GM12878 (cell line): ENCODE measurements around the gene PPARA. TPM values are rescaled to one million over a fixed set of nuclear protein-coding genes. Genes with fewer than 3 reads are reported as not detected.

Experiments
- BCLAF1 ChIP-seq: fragments of 450-650 bp; IDR thresholded peaks from 2 replicates; pipeline ENCODE4 v1.6.1; 2017; ENCODE audit warnings: antibody characterized with exemption, mild to moderate bottlenecking, moderate library complexity
- E4F1 ChIP-seq: fragments of 450-650 bp; IDR thresholded peaks from 2 replicates; pipeline ENCODE4 v1.6.1; 2018; ENCODE audit warnings: borderline replicate concordance, mild to moderate bottlenecking; ENCODE audit not compliant: partially characterized antibody
- ESRRA ChIP-seq: IDR thresholded peaks from 2 replicates; pipeline ENCODE4 v1.6.1; 2012; ENCODE audit warnings: mild to moderate bottlenecking, low read length, improper control_type of control experiment
- EZH2 ChIP-seq: IDR thresholded peaks from 2 replicates; pipeline ENCODE4 v1.6.1; 2012; ENCODE audit warnings: low read depth, mild to moderate bottlenecking, control low read depth, inconsistent platforms, low read length, borderline replicate concordance; ENCODE audit not compliant: control insufficient read depth
- HDGF ChIP-seq: fragments of 450-650 bp; IDR thresholded peaks from 2 replicates; pipeline ENCODE4 v1.6.1; 2016; ENCODE audit warnings: antibody characterized with exemption
- IKZF2 ChIP-seq, 2 experiments: fragments of 450-650 bp; IDR thresholded peaks; 2 replicates each; pipeline ENCODE4 v1.6.1; 2017; ENCODE audit warnings: mild to moderate bottlenecking in 2 of 2, moderate library complexity in 2 of 2
- KDM1A ChIP-seq: fragments of 200-600 bp; sonication (generic); IDR thresholded peaks from 2 replicates; pipeline ENCODE4 v1.6.1; 2016; ENCODE audit warnings: borderline replicate concordance
- MYC ChIP-seq: IDR thresholded peaks from 2 replicates; pipeline ENCODE4 v1.6.1; 2011; ENCODE audit warnings: mild to moderate bottlenecking, low read length, moderate library complexity, inconsistent platforms; ENCODE audit not compliant: insufficient read depth, insufficient replicate concordance, insufficient read length, severe bottlenecking
- PAX8 ChIP-seq: fragments of 450-650 bp; IDR thresholded peaks from 2 replicates; pipeline ENCODE4 v1.6.1; 2017; ENCODE audit warnings: mild to moderate bottlenecking, moderate library complexity
- PKNOX1 ChIP-seq: fragments of 450-650 bp; IDR thresholded peaks from 2 replicates; pipeline ENCODE4 v1.6.1; 2016; ENCODE audit warnings: mild to moderate bottlenecking
- POLR2AphosphoS5 ChIP-seq: IDR thresholded peaks from 2 replicates; pipeline ENCODE4 v1.6.1; 2011; ENCODE audit warnings: mild to moderate bottlenecking, low read length, inconsistent platforms
- RB1 ChIP-seq: fragments of 450-650 bp; formaldehyde crosslinking; IDR thresholded peaks from 2 replicates; pipeline ENCODE4 v1.6.1; 2017; ENCODE audit warnings: mild to moderate bottlenecking, borderline replicate concordance
- REST ChIP-seq: IDR thresholded peaks from 2 replicates; pipeline ENCODE4 v1.6.1; 2012; ENCODE audit warnings: mild to moderate bottlenecking, low read depth, low read length
- USF2 ChIP-seq: IDR thresholded peaks from 2 replicates; pipeline ENCODE4 v1.6.1; 2011; ENCODE audit warnings: low read depth, low read length, improper control_type of control experiment, borderline replicate concordance
- ZBTB33 ChIP-seq: fragments of 450-650 bp; IDR thresholded peaks from 2 replicates; pipeline ENCODE4 v1.6.1; 2017; ENCODE audit warnings: mild to moderate bottlenecking
- ZZZ3 ChIP-seq: IDR thresholded peaks from 2 replicates; pipeline ENCODE4 v1.6.1; 2011; ENCODE audit warnings: low read depth; ENCODE audit not compliant: control insufficient read depth, insufficient read length
- polyA plus RNA-seq, 11 experiments: library from polyadenylated mRNA; depleted of rRNA in 4 of 11; unstranded in 6 of 11; stranded (reverse) in 5 of 11; fragments of >200 nt; fragmentation: Nextera tagmentation in 4 of 11; fragmentation: Illumina TruSeq in 1 of 11; extraction: Ambion mirVana in 4 of 11; extraction: Trizol in 1 of 11; gene quantifications; 1 replicate in 1 of 11; 2 replicates in 10 of 11; pipeline versions ENCODE4 v1.2.1 to v1.2.3, GENCODE V29; 2011 to 2016; ENCODE audit warnings: inconsistent platforms in 2 of 11, missing spikeins in 2 of 11, low read depth in 1 of 11
- total RNA-seq, 4 experiments: library from RNA; depleted of rRNA in 3 of 4; stranded (reverse); fragments of >200 nt in 3 of 4; fragmentation: Illumina TruSeq in 1 of 4; extraction: Trizol in 1 of 4; gene quantifications; 2 replicates each; pipeline versions ENCODE4 v1.2.1 to v1.2.3, GENCODE V29; 2013 to 2021

Gene PPARA
- total and polyA plus RNA-seq, 10 of the 15 experiments (the other 5 are each of a cell fraction or from before 2014, with no cell fraction given) = 0.72 to 10.4 (median 4.6) TPM

- TF ChIP-seq EZH2 = no peak
- no peak for TF ChIP-seq HDGF
- 0 out of 2 replicates have a peak, but pooled peaks have one; percentile 30 for TF ChIP-seq POLR2AphosphoS5
- TF ChIP-seq E4F1 = peak; percentile 84
- TF ChIP-seq USF2 = no peak; the same call in 1 of the 2 replicates
- TF ChIP-seq RB1 = no peak
- TF ChIP-seq PKNOX1 = peak; percentile 82
- TF ChIP-seq MYC = no peak
- no peak for TF ChIP-seq PAX8
- TF ChIP-seq IKZF2 (IDR thresholded peaks at IDR 0.05) = peak; percentile 12 to 54; a peak in 1 of 4 replicates
- no peak for TF ChIP-seq KDM1A
- TF ChIP-seq ESRRA = no peak; the same call in 1 of the 2 replicates
- TF ChIP-seq ZZZ3 = no peak
- TF ChIP-seq BCLAF1 = no peak
- TF ChIP-seq ZBTB33 = no peak
- TF ChIP-seq REST = no peak
Measured at GRCh38 chr22:46129390-46130041, 20.8 kb upstream of the PPARA start (continued).
